DOHH2 (cell line): Measurements from ENCODE around the gene SH3BGRL2.

Experiments
- EZH2phosphoT487 ChIP-seq: fragments of 200-600 bp; sonication (generic); IDR thresholded peaks from 2 replicates; pipeline ENCODE4 v1.6.1; 2017; ENCODE audit warnings: borderline replicate concordance, mild to moderate bottlenecking, antibody characterized with exemption, low read length, moderate library complexity, mixed read lengths
- TF ChIP-seq, protein P1 (sequence below): fragments of 200-600 bp; sonication (generic); IDR thresholded peaks from one replicate; pipeline ENCODE4 v1.5.1; 2014; ENCODE audit warnings: antibody characterized with exemption, mild to moderate bottlenecking, low read depth, low read length; ENCODE audit not compliant: poor library complexity, severe bottlenecking

DNA sequence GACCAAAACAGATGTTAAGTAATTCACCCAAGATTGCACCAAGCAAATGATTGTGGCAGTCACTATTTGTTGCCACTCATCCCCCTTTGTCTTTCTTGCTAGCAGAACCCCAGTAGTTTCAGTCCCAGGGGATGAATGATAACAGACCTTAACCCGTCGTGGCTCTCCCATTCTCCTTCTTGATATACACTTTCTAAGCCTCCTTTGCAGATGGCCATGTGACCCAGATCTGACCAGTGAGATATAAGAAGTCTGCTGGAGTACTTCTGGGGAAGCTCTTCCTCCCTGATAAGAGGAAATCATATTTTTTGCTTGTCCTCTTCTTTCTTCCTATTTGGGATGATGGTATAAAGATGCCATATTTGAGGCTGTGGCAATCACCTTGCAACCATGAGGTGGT is 9.6 kb upstream of the SH3BGRL2 start:
- TF ChIP-seq, protein P1, sequence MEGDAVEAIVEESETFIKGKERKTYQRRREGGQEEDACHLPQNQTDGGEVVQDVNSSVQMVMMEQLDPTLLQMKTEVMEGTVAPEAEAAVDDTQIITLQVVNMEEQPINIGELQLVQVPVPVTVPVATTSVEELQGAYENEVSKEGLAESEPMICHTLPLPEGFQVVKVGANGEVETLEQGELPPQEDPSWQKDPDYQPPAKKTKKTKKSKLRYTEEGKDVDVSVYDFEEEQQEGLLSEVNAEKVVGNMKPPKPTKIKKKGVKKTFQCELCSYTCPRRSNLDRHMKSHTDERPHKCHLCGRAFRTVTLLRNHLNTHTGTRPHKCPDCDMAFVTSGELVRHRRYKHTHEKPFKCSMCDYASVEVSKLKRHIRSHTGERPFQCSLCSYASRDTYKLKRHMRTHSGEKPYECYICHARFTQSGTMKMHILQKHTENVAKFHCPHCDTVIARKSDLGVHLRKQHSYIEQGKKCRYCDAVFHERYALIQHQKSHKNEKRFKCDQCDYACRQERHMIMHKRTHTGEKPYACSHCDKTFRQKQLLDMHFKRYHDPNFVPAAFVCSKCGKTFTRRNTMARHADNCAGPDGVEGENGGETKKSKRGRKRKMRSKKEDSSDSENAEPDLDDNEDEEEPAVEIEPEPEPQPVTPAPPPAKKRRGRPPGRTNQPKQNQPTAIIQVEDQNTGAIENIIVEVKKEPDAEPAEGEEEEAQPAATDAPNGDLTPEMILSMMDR: no peak
- no peak for TF ChIP-seq EZH2phosphoT487
